D721Med (cell line): ENCODE data around the gene IGF1R.

Experiments used
- DNase-seq: peaks from one replicate; pipeline ENCODE4 v3.0.0; 2011; ENCODE audit warnings: low spot score; ENCODE audit not compliant: insufficient read length
- FAIRE-seq: peaks from 2 replicates; lab custom pipeline; 2011; peaks lifted over from hg19 to GRCh38; lab: Jason Lieb, UNC
- CTCF ChIP-seq: IDR thresholded peaks from 2 replicates; pipeline ENCODE4 v1.5.1; 2012; ENCODE audit warnings: mild to moderate bottlenecking, control low read depth; ENCODE audit not compliant: insufficient read depth; ENCODE audit errors: missing control alignments

The IGF1R gene

GRCh38 chr15:98727115-98728040, 79.0 kb downstream of the IGF1R start:
- FAIRE-seq, result no peak
- DNase-seq, result no peak
- TF ChIP-seq CTCF, result no peak

- no peak for FAIRE-seq
Observed at GRCh38 chr15:98728082-98728810, 79.9 kb downstream of the IGF1R start.

GRCh38 chr15:98728811-98729160, 80.4 kb downstream of the IGF1R start:
- DNase-seq (no peak), FAIRE-seq (no peak)
- no peak for TF ChIP-seq CTCF

More at GRCh38 chr15:98728082-98728810, 79.9 kb downstream of the IGF1R start:
- no peak for DNase-seq
- TF ChIP-seq CTCF, result no peak

- no peak for DNase-seq
- no peak for FAIRE-seq
- TF ChIP-seq CTCF, result no peak
Observed at GRCh38 chr15:98729446-98730042, 81.2 kb downstream of the IGF1R start.

- no peak for FAIRE-seq
- no peak for TF ChIP-seq CTCF
- DNase-seq, result no peak
Observed at GRCh38 chr15:98730860-98731711, 82.7 kb downstream of the IGF1R start.

- FAIRE-seq (no peak), DNase-seq (no peak)
- no peak for TF ChIP-seq CTCF
Observed at GRCh38 chr15:98731712-98732450, 83.5 kb downstream of the IGF1R start.
